HG03571 (cell line): ENCODE measurements around the gene TACC3.

ENCODE experiments used
- ATAC-seq: cut with Tn5 transposase; IDR thresholded peaks from one replicate; pipeline ENCODE4 v1.9.1; 2021; ENCODE audit not compliant: unreplicated experiment

Gene TACC3

DNA sequence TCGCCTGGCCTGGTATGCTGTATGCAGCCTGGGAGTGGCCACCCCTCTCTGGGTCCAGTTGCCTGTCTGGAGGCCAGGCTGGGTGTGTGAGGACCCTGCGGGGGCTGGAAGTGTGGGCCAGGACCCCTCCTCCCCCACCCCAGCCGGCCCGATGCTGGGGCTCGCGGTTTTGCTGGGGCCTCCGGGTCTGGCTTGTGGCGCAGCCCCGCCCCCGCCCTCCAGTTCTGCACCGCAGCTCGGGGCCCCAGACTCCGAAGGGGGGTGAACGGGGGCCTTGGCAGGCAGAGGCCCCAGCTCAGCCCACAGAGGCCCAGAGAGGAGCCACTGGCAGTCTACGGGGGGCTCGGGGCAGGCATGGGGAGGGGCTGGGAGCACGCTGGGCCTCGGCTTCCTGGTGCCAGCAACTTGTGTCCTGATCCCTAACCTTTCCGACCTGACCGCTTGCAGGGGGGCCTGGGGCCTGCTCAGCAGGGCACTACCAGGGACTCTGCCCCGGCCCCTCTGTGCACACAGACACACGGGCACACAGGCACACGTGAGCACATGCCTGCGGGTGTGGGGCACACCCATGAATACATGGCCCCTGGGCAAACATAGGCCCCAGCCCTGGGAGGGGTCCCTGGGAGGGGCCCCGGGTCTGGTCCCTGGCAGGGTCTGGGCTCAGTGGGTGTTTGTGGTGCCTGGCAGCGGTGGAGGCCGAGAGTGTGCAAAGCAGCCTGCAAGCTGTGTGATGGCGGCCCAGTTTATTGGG is 50.4 kb downstream of the TACC3 start:
- ATAC-seq: no peak

DNA sequence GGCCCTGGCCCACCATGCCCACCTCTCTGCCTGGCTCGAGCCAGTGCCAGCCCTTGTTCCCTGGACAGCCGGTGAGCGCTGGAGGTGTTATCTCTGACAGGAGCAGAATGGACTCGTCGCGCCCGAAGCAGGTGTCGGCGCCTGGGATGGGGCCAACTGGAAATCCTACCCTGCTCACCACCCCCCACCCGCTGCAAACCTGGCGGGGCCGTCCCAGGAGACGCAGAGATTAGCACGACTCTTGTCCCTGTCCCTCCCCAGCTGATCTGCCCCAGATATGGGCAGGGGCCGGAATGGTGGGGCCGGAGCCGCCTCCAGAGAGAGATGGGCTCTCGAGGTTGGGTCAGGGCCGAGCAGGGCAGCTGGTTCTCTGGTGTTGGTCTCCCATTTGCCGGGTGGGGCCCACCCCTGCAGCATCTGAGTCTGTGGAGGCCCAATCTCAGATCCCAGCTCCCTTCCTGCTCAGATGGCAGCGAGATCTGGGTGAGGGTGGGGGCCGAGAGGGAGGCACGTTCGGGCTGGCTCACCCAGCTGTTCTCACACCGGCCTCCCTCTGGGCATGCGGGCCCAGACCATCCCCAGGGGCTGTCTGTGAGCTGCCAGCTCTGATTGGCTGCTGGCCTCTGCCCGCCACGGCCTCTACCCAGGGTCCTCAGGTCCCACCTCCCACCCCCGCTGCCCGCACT is 51.7 kb downstream of the TACC3 start:
- no peak for ATAC-seq

DNA sequence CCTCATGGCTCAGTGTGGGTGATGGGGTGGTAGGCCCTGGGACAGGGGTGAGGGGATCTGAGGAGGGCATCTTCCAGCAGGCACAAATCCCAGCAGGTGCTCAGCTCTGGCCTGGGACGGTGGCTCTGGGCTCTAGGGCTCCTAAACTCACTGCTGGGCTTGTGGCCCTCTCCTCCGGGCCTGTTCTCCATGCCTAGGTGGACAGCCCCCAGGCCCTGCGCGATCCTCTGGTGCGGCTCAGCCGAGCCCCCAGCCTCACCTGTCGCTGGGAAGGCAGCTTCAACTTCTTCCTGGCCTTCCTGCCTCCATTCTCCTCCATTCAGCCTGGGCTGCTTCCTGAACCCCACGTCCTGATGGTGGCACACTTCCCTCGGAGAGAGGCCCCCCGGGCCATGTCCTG is 52.4 kb downstream of the TACC3 start:
- no peak for ATAC-seq

DNA sequence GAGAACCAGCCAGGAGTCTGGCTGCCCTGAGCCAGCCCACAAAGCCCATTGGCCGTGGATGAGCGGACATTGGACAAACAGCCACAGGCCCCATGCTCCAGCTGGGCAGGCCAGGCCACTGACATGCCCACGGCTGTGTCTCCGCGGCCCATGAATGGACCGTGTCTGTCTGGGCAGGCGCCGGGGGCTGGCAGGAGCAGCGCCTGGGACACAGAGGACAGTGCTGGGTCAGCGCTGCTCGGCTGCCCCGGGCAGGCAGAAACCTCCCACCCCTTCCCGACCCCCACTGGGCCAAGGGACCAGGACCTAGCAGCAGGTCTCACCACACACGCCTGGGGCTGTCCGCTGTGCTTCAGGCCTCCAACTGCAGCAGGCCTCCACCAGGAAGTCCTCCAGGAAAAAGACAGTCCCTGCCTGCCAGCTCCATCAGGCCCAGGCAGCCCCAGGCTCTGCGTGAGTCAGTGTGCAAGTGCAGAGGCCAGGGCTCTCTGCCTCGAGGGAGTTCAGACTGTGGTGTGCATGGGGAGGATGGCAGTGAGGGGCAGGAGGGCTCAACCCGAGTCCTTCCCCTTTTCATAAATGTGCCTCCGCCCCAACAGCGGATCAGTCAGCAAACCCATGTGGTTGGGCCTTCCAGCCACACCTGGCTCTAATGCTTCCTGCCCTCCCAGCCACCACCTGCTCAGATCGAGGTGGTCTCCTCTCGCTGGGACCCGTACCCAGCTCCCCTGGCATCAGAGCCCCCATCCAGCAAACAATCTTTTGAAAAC is 54.6 kb downstream of the TACC3 start:
- no peak for ATAC-seq

DNA sequence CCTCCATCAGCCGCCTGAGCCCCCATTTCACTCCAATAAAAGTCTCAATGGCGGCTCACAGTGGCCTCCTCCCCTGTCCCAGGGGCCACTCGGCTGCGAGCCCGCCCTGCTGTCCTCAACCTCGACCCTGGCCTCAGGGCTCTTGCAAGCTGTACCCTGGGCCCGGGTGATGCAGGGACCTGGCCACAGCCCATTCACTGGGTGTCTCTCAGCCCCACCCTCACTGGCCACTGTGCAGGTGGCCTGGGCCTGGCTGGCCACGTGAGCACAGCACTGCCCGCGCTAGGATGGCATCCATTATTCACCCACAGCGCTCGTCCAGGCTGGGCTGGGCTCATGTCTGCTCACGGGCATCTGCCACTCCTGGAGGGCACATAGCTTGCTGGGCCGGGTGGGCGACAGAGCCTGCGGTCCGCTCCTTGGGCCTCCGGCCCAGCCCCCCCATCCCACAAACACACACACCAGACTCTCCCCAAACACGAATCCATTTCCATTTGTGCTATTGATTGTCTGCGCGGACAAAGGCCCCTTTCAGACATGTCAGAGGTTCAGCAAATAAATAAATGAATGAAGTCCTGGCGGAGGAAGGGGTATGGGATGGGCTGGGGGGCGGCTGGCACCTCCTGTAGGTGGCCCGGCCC is 55.3 kb downstream of the TACC3 start:
- ATAC-seq: no peak

DNA sequence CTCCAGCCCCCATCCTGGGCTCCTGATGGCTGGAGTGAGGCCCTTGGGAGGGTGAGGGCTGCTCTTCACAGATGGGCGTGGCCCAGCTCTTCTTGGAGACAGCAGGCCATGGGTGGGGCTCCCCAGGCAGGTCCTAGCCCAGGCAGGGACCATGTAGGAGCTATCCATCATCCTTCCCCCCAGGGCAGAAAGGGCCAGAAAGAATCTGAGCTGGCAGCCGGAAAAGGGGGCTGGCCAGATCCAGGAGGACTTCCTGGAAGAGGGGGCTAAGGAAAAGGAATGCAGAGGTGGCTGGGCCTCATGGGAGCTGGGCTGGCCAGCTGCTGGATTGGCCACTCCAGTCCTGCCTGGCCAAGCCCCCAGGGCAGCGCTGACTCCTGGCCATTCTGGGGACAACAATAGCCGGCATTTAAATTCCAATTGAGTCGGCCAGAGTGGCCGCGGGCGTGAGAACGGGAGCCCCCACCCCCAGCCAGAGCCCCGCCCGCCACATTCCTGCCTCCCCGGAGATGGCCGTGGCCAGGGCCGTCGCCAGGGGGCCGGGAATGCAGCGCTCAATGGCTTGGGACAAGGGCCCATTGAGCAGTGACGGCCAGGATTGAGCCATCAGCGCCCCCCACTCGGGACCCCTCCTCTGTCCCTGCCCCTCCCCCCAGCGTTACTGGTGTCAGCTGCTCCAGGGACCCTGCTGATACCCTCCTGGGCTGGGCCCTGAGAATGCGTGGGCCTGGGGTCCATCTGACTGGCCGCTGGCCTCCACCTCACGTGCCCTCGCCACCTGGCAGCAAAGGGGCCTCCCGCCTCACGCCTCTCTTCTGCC is 56.7 kb downstream of the TACC3 start:
- ATAC-seq: no peak

DNA sequence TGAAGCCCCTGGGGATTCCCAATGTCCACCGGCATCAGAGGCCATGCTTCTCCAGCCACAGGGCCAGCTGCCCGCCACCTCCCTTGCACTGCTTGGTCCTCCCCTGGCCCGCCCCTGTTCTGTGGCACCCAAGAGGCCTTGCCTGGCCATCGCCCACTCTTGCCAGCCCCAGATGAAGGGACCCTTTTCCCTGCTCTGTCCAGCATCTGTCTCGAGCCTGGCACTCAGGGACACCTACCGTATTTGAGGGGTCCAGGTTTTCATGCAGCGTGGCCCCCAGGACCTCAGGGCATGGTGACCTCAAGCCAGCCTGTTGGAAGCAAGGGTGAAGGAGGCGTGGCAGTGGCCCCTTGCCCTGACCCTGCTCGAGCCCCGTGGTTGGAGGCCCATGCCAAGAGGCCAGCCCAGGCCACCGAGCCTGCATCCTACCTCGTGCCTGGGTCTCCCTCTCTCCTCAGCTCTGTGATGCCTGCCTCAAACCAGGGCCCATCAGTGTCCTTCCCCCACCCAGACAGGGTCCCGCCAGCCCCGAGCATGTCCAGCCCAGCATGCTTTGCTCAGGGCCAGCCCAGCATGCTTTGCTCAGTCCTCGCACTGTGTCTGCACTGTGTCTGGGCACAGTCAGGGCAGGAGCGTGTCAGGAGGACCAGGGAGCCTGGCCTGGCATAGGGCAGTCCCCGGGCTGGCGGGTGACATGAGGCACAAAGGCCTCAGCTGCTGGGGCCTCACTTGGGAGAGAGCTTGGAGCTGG is 57.5 kb downstream of the TACC3 start:
- no peak for ATAC-seq

DNA sequence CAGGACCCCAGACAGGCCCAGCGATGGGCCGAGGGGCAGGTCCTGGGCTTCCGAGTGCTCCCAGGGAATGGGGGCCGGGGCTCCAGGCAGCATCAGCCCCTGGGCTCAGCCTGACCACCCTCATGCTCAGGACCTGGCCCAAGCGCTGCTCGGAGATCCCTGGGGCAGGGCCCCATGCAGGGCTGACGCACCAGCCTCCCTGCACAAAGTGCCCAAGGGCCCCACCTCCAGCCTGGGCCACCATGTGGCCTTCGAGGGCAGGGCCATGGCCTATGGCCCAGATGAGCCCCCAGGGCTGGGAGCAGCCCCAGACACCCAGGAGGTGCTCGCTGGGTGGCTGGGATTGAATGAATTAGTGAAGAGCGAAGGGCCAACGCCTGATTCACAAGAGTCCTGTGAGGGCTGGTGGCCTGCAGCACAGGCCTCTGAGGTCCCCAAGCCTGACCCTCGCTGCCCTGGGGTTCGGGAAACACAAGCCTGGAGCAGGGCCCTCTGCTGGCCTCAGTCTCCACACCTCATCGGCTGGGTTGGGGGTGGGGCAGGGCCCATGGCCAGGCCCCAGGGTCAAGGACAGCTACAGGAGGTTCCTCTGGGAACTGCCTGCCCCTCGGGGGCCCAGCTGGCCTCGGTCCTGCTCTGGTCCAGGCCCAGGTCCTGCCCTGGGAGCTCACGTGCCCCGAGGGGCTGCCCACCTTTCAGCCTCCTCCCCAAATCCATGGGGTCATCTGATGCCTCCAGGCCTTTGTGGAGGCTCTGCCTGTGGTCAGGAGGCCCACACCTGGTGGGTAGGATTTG is 58.5 kb downstream of the TACC3 start:
- no peak for ATAC-seq

DNA sequence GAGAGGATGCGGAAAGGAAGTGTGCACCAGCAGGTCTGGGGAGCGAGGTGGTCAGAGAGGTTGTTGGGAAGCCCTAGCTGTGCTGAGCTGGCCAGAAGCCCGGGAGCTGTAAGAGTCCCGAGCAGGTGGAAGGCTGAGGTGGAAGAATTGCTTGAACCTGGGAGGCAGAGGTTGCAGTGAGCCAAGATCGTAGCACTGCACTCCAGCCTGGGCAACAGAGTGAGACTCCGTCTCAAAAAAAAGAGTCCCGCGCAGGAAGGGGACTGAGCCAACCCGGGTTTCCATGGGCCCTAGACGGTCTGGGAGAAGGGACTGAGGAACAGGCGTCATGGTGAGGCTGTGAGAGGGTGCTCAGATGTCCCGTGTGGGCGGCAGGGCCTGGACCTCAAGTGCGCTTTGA is 59.1 kb downstream of the TACC3 start:
- ATAC-seq: no peak

DNA sequence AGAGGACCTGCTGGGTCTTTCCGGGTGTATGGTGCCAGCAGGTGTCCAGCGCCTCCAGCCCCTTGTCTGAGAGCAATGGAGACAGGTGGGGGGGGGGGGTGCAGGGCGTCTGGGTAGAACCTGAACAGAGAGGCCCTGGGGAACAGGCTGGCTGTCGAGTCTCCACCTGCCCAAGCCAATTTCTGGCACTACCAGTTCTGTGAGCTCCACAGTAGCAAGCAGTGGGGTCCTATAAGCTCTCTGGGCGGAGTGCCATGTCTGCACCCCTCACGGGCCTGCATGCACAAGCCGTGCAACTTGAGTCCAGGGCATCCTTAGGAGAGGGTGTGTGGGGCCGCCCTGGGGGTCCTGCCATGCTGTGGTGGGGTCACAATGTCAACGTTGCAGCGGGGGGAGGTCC is 61.7 kb downstream of the TACC3 start:
- no peak for ATAC-seq

DNA sequence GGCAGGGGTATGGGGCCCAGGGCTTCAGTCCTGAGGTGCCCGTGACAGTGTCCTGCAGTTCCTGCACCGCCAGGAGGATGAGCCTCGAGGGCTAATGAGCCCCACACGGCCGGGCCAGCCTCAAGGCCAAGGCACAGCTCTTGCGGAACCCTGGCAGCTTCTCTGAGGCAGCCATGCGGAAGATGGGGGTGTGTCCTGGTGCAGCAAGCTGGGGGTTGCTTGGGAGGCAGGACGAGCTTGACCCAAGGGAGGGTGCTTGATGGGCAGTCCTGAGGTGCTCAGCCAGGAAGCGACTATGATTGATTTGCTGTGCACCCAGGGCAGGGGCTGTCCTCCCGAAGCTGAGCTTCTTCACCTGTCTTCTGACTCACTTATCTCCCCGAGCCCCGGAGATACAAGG is 62.6 kb downstream of the TACC3 start:
- ATAC-seq: no peak

DNA sequence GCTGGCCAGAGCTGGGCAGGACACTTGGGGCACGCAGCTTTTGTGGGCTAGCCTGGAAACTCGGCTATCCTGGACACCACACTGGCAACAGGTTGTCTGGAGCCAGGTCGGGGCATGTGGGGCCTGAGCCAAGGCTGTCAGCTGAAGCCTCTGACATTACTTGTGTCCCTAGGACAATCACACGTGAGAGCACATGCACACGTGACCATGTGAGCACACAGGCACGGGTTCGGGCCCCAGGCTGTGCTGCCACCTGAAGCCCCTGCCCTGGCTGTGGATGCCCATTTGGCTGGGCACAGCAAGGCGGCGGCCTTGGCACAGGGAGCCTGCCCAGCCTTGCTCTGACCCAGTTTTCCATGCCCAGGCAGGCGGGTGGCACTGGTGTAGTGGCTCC is 63.1 kb downstream of the TACC3 start:
- ATAC-seq: no peak

DNA sequence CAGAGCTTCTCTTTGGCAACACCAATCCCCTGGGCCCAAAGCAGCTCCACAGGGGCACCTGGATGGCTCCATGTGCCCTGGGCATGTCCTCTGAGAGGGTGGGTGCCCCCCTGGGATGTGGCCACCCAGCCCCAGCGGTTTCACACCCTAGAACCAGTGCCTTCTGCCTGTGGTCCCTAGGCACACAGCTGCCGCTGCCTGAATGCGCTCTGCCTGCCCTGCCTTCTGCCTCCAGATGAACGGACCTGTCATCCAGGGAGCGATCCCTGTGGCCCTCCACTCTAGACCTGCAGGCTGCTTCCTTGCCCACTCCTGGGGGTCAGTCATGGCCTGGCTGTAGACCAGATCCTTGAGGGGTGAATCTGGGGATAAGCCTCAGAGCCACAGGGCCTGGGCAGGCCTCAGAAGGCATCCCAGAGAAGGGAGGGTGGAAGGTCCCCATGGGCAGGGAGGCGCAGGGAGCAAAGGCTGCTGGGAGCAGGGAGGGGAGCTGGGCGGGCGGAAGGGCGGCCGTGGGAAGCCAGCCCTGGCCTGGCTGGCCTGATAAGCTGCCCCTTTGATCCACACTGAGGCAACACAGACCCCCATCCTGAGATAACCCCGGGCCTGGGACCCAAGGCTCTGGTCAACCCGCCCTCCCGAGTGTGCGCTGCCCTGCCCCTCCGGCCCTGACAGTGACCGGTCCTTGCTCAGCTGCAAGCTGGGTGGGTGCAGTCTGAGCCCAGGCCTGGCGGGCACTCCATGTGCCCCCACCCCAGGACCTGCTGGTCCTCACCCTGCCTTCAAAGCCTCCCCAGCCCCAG is 63.7 kb downstream of the TACC3 start:
- ATAC-seq: no peak

DNA sequence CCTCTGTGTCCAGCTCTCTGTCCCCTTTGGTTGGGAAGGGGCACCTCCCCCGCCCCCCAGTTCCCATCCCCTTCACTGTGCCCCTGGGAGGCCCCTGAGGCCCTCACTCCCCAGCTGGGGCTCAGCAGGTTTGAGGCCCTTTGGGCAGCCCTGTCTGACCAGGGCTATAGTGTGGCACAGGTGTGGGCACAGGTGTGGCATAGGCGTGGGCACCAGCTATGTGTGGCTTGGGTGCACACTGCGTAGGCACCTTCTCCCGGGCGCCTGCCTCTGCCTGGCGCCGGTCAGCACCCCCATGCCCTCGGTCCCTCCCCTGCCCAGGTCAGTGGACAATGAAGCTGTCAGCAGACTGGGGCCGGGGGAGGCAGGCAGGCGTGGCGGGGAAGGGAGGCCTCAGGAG is 64.3 kb downstream of the TACC3 start:
- no peak for ATAC-seq

DNA sequence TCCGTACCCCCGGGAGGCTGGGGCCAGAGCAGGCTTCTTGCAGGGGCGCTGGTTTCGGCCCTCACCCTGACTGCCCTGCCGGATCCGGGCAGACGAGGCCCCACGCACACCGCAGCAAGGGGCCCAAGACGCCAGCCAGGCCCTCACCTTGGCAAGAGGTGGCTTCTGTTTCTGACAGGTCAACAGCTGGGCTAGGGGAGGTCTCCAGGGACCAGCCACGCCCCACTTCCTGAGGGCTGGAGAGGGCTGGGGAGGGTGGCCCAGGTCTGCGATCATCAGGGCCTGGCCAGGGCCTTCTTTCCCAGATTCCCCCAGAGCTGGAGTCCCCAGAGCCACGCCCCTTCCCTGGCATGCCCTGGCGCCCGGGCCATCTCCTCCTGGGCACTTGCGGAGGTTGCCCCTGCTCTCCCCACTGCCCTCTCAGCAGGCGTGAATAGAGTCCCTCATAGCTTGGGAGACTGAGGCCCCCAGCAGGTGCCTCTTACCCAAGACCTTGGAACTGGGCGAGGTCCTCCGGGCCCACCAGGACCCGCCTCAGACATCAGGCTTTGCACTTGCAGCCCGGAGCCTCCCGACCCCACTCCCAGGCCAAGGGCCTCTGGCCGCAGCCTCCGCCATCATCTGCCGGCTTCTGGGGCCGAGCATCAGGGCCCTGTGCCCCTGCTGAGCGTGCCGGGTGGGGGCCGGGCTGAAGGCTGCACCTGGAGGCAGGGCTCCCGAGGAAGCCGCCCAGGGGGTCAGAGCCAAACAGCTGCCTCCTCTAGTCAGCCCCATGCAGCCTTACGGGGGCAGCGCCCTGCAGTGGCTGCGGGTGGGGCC is 65.4 kb downstream of the TACC3 start:
- no peak for ATAC-seq

DNA sequence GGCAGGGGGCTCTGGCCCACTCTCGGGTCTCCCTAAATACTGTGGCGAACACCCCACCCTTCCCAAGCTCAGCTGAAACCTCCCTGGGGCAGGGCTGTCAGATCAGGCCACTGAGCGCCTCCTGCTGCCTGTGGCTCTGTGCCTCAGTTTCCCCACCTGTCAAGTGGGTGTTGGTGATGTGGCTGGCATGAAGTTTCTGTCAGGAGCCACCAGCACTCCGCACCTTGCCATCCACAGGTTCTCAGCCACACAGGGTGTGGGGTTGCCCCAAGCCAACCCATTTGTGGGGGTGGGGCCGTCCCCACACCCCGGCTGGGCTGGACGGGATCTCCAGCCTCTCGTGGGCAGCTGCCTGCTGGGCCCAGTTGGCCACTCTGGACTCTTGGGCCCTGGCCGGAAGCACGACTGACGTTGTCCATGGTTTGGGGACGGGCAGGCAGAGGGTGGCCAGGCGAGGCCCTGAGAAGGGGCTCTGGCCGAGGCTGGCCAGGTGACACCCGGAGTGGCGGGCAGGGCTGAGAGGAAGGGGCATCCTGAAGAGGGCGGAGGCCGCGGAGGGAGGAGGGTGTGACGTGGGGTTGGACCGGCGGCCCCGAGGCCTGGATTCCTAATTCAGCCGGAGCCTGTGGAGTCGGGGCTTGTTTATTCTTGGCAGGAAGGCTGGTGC is 66.2 kb downstream of the TACC3 start:
- no peak for ATAC-seq
